ENCODE results near the gene ZBTB46.

The ZBTB46 gene

GRCh38 chr20:63837479-63837878 lies 6.4 kb upstream of the ZBTB46 start:
- no peak for DNase-seq (ENCODE audit: low spot score)

- DNase-seq (ENCODE audit: low spot score): no peak
Observed at GRCh38 chr20:63836458-63837344, 5.6 kb upstream of the ZBTB46 start.

GRCh38 chr20:63835021-63835858 lies 4.2 kb upstream of the ZBTB46 start:
- DNase-seq (ENCODE audit: low spot score): no peak

- DNase-seq (ENCODE audit: low spot score): no peak
Observed at GRCh38 chr20:63834491-63834880, 3.4 kb upstream of the ZBTB46 start.

- no peak for DNase-seq (ENCODE audit: low spot score)
Observed at GRCh38 chr20:63833776-63834490, 2.9 kb upstream of the ZBTB46 start.

GRCh38 chr20:63831993-63832686 lies 1.1 kb upstream of the ZBTB46 start:
- no peak for DNase-seq (ENCODE audit: low spot score)

- DNase-seq (ENCODE audit: low spot score): no peak
Observed at GRCh38 chr20:63831646-63831992, 555 bp upstream of the ZBTB46 start.

- no peak for DNase-seq (ENCODE audit: low spot score)
Observed at GRCh38 chr20:63829945-63830835, 874 bp downstream of the ZBTB46 start.

- no peak for DNase-seq (ENCODE audit: low spot score)
Observed at GRCh38 chr20:63829603-63829944, 1.5 kb downstream of the ZBTB46 start.

GRCh38 chr20:63828951-63829350 lies 2.1 kb downstream of the ZBTB46 start:
- no peak for DNase-seq (ENCODE audit: low spot score)

- DNase-seq (ENCODE audit: low spot score): no peak
Observed at GRCh38 chr20:63828545-63828944, 2.5 kb downstream of the ZBTB46 start.

- DNase-seq (ENCODE audit: low spot score): no peak
Observed at GRCh38 chr20:63828124-63828523, 2.9 kb downstream of the ZBTB46 start.

GRCh38 chr20:63826753-63827152 lies 4.3 kb downstream of the ZBTB46 start:
- no peak for DNase-seq (ENCODE audit: low spot score)

GRCh38 chr20:63825331-63826118 lies 5.5 kb downstream of the ZBTB46 start:
- DNase-seq (ENCODE audit: low spot score): no peak

- DNase-seq (ENCODE audit: low spot score): no peak
Observed at GRCh38 chr20:63823691-63824311, 7.3 kb downstream of the ZBTB46 start.

- DNase-seq (ENCODE audit: low spot score): no peak
Observed at GRCh38 chr20:63822276-63822696, 8.8 kb downstream of the ZBTB46 start.

- DNase-seq (ENCODE audit: low spot score): no peak
Observed at GRCh38 chr20:63821811-63822210, 9.3 kb downstream of the ZBTB46 start.

- no peak for DNase-seq (ENCODE audit: low spot score)
Observed at GRCh38 chr20:63819224-63819921, 11.7 kb downstream of the ZBTB46 start.

- no peak for DNase-seq (ENCODE audit: low spot score)
Observed at GRCh38 chr20:63815615-63816253, 15.3 kb downstream of the ZBTB46 start.
